ENCODE results near the gene PRSS3. TPM values are rescaled to one million over a fixed set of nuclear protein-coding genes. Genes with fewer than 3 reads are reported as not detected.
A peak's percentile ranks its signal among the peaks of the same experiment; 100 is the strongest.
"Not testable (repeated sequence)": the region's sequence is repeated elsewhere in the genome, so short reads cannot be mapped to it uniquely, and the experiment has no call there.

PRSS3 gene
- total RNA-seq, 6 experiments from 2014 or later, result 18.9 to 40.4 (median 23.8) TPM

DNA sequence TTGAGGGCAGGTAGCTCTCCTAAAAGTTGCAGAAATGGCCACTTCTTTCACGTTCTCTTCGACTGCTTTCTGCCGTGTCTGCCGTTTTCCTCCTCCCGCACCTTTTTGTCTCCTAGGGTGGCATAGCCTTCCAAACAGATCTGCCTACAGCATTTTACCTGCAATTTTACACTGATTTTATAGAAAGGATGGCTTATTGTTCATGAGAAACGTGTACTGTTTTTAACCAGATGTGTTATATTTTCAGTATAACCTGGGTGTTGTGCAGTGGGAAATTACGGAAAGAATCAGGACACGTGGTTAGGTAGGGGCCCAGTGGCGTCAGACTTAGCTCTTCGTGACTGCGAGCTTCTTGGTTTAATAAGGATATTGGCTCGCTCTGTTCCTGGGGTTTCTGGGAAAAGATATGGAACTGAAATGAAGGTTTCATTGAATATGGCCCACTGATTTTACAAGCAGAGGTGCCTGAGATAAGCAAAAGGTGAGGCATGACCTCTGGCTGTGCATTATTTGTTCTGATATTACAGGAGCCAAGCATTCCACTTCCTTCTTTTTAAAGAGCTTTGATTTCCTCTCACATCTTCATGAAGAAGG is 43.7 kb upstream of the PRSS3 start:
- H3K36me3 Mint-ChIP-seq (ENCODE audit: low read depth), result no peaks in the 10 kb centered on the region
- H3K27ac Mint-ChIP-seq, result peak overlapping the region; percentile 38
- TF ChIP-seq, protein P1, sequence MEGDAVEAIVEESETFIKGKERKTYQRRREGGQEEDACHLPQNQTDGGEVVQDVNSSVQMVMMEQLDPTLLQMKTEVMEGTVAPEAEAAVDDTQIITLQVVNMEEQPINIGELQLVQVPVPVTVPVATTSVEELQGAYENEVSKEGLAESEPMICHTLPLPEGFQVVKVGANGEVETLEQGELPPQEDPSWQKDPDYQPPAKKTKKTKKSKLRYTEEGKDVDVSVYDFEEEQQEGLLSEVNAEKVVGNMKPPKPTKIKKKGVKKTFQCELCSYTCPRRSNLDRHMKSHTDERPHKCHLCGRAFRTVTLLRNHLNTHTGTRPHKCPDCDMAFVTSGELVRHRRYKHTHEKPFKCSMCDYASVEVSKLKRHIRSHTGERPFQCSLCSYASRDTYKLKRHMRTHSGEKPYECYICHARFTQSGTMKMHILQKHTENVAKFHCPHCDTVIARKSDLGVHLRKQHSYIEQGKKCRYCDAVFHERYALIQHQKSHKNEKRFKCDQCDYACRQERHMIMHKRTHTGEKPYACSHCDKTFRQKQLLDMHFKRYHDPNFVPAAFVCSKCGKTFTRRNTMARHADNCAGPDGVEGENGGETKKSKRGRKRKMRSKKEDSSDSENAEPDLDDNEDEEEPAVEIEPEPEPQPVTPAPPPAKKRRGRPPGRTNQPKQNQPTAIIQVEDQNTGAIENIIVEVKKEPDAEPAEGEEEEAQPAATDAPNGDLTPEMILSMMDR (IDR thresholded peaks at IDR 0.05), result no peak
- no peak for DNase-seq
- H3K4me1 Mint-ChIP-seq (ENCODE audit: low read depth), result peaks cover 36% of the 10 kb centered on the region
- H3K4me3 Mint-ChIP-seq, result peak overlapping the region; percentile 91
- H3K9me3 Mint-ChIP-seq, result peaks cover 4% of the 10 kb centered on the region; the same call in 1 of the 2 replicates
- no peaks in the 10 kb centered on the region for H3K27me3 Mint-ChIP-seq (ENCODE audit: insufficient read depth)

DNA sequence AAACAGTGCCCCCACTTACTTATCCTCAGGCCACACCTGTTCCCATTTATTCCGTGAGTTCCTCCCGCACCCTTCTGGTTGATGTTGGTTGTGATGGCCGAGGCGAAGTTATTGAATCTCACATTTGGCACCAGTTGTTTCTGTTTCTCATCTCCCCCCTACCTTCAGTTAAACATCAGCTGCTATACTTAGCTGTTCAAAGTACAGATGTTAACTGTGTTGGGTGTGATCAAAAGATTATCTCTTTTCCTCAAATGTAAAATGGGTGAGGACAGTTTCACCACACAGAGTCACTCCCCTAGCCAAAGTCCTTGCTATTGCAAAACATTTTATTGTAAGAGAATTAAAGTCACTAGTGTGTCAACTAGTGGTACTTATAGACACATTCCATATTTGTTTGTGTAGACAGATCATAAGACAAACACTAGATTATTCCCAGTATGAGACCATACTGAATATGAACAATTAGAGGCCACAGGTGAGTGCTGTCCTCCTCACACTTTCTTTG is 43.2 kb upstream of the PRSS3 start:
- no peak for DNase-seq
- no peak overlapping the region for H3K27ac Mint-ChIP-seq

GRCh38 chr9:33752789-33753188 is 42.6 kb upstream of the PRSS3 start:
- not testable (repeated sequence) for H3K4me3 Mint-ChIP-seq; H3K27me3 Mint-ChIP-seq (ENCODE audit: insufficient read depth); H3K36me3 Mint-ChIP-seq (ENCODE audit: low read depth); H3K27ac Mint-ChIP-seq; H3K9me3 Mint-ChIP-seq; DNase-seq
- peaks cover 40% of the 10 kb centered on the region for H3K4me1 Mint-ChIP-seq (ENCODE audit: low read depth)

More for the DNA sequence above, 43.2 kb upstream of the PRSS3 start:
- Mint-ChIP-seq H3K4me3 (peak overlapping the region; percentile 12; the same call in 1 of the 2 replicates), H3K9me3 (peaks cover 4% of the 10 kb centered on the region; the same call in 1 of the 2 replicates), H3K36me3 (ENCODE audit: low read depth) (no peaks in the 10 kb centered on the region), H3K27me3 (ENCODE audit: insufficient read depth) (no peaks in the 10 kb centered on the region), H3K4me1 (ENCODE audit: low read depth) (peaks cover 36% of the 10 kb centered on the region)
- TF ChIP-seq, protein P1 (IDR thresholded peaks at IDR 0.05), result no peak

DNA sequence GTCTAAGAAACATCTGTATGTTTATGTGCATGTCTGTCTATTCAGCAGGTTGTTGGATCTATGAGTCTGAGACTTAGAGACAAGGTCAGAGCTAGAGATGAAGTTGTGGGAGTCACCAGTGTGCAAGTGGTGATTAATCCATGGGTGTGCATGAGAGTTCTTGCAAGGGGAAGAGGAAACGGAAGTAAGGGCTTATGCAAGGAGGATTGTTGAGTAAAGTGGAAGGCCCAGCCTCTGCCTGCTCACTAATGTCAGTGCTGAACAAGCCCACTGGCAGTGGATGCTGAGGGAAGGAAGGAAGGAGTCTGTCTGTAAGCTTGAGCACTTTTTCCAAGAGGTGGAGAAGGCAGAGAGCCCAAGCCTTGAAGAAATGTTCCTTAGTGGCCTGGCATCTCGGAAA is 35.7 kb upstream of the PRSS3 start:
- Mint-ChIP-seq H3K4me3 (0 out of 2 replicates have a peak overlapping the region, but pooled peaks have one; percentile 0), H3K4me1 (ENCODE audit: low read depth) (peaks cover 54% of the 10 kb centered on the region), H3K27ac (peak overlapping the region; percentile 69)
- H3K36me3 Mint-ChIP-seq (ENCODE audit: low read depth); H3K9me3 Mint-ChIP-seq; H3K27me3 Mint-ChIP-seq (ENCODE audit: insufficient read depth): not testable (repeated sequence)
- DNase-seq, result peak; percentile 68

DNA sequence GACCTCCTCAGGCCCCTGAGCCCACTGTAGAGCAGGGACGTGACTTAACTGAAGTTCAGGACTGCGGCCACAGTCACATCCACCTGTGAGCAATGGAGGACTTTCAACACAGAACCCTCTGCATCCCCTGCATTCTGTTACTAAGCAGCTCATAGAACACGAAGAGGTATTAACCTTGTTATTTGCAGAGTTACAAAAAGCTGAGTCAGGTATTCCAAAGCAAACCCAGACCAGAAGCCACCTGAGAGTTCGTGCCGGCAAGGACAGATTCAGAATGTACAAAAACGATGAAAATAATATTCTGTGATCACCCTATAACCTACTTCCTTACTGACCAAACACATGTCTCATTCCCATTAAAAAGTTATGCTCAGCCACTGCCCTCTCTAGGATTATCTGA is 33.0 kb upstream of the PRSS3 start:
- Mint-ChIP-seq H3K4me1 (ENCODE audit: low read depth) (peaks cover 67% of the 10 kb centered on the region), H3K27ac (no peak overlapping the region), H3K4me3 (no peak overlapping the region), H3K9me3 (no peaks in the 10 kb centered on the region), H3K27me3 (ENCODE audit: insufficient read depth) (no peaks in the 10 kb centered on the region), H3K36me3 (ENCODE audit: low read depth) (no peaks in the 10 kb centered on the region)
- DNase-seq, result no peak
- TF ChIP-seq, protein P1 (IDR thresholded peaks at IDR 0.05), result no peak

DNA sequence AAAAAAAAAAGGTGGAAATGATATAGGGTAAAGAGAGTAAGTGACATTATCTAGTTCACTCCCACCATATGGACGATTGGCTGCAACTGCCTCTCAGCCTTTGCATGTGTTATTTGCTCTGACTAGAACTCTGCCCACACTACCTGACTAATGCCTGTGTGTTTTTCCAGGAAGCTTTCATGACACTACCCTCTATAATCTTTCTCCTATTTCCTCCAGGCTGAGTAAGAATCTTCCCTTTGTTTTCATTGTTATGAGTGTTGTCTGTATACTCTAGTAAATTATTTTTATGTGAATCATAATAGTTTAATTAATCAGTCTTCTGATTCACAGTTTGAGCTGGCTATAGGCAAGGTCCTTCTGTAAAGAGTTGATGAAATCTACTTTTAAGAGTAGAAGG is 31.7 kb upstream of the PRSS3 start:
- H3K9me3 Mint-ChIP-seq; H3K36me3 Mint-ChIP-seq (ENCODE audit: low read depth); H3K27me3 Mint-ChIP-seq (ENCODE audit: insufficient read depth): not testable (repeated sequence)
- DNase-seq, result peak; percentile 71
- Mint-ChIP-seq H3K4me3 (0 out of 2 replicates have a peak overlapping the region, but pooled peaks have one; percentile 15), H3K4me1 (ENCODE audit: low read depth) (peaks cover 57% of the 10 kb centered on the region), H3K27ac (peak overlapping the region; percentile 65)

DNA sequence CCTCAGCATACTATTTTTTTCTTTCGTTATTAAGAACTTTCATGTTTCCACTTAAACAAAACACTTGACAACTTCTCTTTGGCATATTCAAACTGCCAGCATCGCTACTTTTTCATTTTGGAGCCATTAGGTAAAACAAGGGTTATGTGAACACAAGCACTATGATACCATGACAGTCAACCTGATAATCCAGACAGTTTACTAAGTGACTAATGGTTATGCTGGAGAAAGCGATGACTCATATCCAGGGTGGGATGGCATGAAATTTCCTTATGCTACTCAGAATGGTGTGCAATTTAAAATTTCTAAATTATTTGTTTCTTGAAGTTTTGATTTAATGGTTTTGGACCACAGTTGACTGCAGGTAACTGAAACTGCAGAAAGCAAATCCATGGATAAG is 29.9 kb upstream of the PRSS3 start:
- TF ChIP-seq, protein P1 (IDR thresholded peaks at IDR 0.05), result no peak
- Mint-ChIP-seq H3K4me3 (0 out of 2 replicates have a peak overlapping the region, but pooled peaks have one; percentile 3), H3K27me3 (ENCODE audit: insufficient read depth) (no peaks in the 10 kb centered on the region), H3K27ac (peak overlapping the region; percentile 60), H3K9me3 (no peaks in the 10 kb centered on the region), H3K4me1 (ENCODE audit: low read depth) (peaks cover 59% of the 10 kb centered on the region), H3K36me3 (ENCODE audit: low read depth) (no peaks in the 10 kb centered on the region)
- DNase-seq, result peak; percentile 76

DNA sequence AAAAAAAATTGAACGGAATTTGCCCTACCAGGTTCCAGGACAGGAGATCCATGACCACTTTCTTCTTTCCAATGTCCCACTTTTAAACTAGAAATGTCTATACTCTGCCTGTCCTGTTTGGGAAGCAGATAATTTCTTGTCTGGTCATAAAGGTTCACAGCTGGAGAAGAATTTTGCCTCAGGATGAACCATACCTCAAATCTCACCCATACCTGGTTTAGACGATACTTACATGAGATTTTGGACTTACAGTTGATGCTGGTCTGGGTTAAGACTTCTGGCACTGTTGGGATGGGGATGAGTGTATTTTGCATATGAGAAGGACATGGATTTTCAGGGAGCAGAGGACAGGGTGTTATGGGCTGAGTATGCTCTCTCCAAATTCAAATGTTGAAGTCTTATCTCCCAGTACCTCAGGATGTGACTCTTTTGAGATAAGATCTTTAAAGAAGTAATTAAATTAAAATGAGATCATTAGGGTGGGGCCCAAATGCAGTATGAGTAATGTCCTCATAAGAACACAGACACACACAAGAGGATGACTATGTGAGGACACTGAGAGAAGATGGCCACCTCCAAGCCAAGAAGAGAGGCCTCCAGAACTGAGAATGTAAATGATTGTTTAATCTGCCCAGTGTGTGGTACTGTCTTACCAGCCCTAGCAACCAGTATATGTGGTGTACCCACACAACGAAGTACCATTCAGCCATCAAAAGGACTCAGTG is 25.0 kb upstream of the PRSS3 start:
- peaks cover 50% of the 10 kb centered on the region for H3K4me1 Mint-ChIP-seq (ENCODE audit: low read depth)
- not testable (repeated sequence) for H3K27me3 Mint-ChIP-seq (ENCODE audit: insufficient read depth); H3K36me3 Mint-ChIP-seq (ENCODE audit: low read depth); H3K9me3 Mint-ChIP-seq
- DNase-seq, result peak; percentile 81
- H3K27ac Mint-ChIP-seq, result peak overlapping the region; percentile 96
- H3K4me3 Mint-ChIP-seq, result peak overlapping the region; percentile 39

DNA sequence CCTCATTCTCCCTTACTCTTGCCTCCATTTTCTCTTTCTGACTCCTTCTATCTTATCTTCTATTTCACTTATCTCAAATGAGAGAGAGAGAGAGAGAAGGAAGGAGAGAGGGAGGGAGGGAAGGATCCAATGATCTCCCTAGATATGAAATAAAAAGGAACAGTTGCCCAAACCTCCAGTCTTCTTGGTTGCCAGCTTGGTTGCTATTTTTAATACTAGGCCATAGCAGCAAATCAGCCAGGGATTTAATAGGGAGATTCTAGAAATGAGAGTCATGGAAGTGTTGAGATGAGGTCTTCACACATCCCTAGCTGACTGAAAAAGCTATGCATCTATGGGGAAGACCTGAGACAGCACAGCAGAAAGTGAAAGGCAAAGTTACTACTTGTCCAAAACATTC is 22.2 kb upstream of the PRSS3 start:
- H3K27ac Mint-ChIP-seq, result peak overlapping the region; percentile 8; the same call in 1 of the 2 replicates
- H3K36me3 Mint-ChIP-seq (ENCODE audit: low read depth), result not testable (repeated sequence)

More for the DNA sequence above, 22.2 kb upstream of the PRSS3 start:
- H3K4me1 Mint-ChIP-seq (ENCODE audit: low read depth), result peaks cover 44% of the 10 kb centered on the region
- H3K9me3 Mint-ChIP-seq; H3K4me3 Mint-ChIP-seq; DNase-seq; H3K27me3 Mint-ChIP-seq (ENCODE audit: insufficient read depth): not testable (repeated sequence)
